GM18867 (cell line): ENCODE measurements around the gene SLC15A1.

ENCODE experiments used
- ATAC-seq: cut with Tn5 transposase; IDR thresholded peaks from one replicate; pipeline ENCODE4 v1.9.1; 2021; ENCODE audit warnings: mild to moderate bottlenecking, moderate library complexity; ENCODE audit not compliant: unreplicated experiment

Gene SLC15A1

GRCh38 chr13:98752467-98753290 is at the start of gene SLC15A1:
Gene SLC15A1, minus strand, starts transcription at chr13:98752672. Its CDS starts 74 bp downstream, at chr13:98752598.
- no peak for ATAC-seq

DNA sequence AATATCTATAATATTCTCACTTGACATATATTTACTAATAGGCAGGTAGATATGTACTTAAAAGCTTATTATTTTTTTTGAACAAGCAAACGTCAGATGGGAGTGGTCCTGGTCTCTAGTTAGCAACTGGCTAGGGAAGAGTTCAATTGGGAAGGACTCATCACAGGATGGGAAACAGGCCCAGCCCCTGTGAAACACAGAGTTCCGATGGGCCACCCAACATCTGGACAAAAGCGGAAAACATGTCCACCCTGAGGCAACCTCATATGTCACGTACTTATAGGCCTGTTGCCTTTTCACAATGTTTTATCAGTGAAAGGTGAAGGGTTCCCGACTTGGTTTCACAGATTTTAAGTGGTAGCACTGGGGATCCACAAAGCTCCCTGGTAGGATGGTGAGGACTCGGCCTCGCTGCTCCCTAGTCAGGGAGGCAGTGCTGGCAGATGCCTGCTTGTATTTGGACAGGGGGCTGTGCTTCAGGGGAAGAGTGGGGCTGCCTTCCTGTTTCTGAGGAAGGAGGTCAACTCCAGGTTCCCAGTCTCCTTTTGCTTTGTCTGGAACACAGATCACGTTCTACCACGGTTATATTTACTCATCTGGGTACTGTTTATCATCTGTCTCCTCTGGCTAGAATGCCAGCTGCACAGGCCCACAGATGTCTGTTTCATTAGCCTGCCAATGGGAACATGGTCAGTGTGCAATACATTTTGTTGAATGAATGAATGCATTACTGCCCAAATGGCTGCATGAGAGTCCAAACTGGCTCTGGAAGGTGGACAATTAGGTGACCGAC is 49.4 kb upstream of the SLC15A1 start:
- ATAC-seq, result no peak

- no peak for ATAC-seq
Measured at GRCh38 chr13:98800078-98800477, 47.6 kb upstream of the SLC15A1 start.

DNA sequence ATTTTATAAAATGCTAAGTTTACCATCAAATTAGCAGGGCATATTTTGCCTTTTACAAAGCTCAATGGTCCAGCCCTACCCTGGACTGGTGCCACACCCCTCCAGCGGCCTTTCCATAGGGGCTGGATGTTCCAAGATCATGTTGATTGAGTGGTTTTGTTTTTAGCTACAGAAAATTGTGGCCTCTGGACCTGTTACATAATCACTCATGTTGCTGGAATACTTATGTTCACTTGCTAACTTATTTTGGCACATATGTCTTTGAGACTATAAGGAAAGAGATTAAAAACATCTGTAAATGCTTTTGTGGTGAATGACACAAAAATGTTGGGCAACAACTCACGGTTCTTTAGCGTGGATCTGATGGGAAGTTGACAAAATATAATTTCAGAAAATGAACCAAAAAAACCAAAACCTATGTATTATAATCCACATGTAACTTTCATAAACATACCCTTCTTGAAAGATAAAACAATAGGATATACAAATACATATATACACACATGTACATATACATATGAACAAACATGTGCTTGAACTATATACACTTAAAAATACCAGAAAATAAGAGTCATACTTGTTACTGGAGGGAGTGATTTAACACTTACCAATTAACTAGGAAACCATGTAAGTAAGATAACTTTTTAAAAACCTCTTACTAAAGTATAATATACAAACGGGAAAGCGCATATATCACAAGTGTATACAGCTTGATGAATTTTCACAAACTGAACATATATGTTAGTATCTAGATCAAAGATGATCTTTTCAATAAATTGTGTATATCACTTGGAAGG is 46.6 kb upstream of the SLC15A1 start:
- ATAC-seq, result no peak

DNA sequence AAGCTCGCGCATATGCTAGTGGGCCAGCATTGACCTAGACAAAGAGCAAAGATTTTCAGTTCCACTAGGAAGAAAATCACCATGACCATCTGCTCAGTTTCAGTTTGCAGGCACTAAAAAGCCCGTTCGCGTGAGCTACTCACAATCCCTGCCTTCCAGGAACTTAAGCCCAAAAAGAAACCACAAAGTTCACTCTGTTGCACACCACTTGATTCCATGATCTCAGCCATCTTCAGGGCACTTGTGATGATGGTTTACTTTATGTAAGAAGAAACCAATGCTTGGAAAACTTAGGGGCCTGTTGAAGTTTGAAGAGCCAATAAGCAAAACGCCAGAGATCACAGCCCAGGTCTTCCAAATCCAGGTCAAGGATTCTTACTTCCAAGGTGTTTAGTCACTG is 45.0 kb upstream of the SLC15A1 start:
- ATAC-seq, result no peak

DNA sequence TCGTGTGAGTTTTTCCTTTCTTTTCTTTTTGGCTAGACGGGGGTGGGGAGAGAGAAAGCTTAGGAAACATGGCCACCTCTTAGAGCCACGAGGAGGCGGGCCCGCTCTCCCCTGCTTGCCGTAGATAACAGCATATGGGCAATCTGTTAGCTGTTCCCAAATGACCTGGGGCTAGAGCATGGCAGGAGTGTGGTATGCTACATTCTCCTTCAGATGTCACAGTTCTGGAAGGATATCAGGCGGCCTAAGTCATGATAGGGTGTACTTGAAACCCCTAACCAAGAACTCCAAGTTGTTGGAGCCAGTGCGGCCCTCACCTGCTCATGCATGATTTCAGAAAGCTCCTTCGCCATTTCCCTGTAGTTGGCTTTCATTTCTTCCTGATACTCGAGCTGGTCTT is 44.3 kb upstream of the SLC15A1 start:
- no peak for ATAC-seq

GRCh38 chr13:98796191-98796590 is 43.7 kb upstream of the SLC15A1 start:
- no peak for ATAC-seq

GRCh38 chr13:98795220-98795619 is 42.7 kb upstream of the SLC15A1 start:
- ATAC-seq, result no peak

DNA sequence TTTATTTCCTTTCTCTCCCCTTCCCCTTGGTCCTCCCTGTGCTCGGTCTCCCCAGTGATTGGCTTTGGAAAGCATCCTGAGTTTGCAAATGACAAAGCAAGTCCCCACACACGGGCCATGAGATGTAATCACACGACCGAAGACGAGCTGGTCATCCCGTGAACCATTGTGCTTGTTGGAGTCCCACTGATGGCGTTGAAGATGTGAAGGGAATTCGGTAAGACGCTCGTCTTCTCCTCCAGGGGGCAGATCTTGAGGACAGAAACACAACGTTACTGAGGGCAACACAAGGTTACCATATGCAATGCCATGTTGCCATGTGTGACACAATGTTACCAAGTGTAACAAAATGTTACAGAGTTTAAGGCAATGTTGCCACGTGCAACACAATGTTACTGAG is 42.0 kb upstream of the SLC15A1 start:
- ATAC-seq, result no peak

- no peak for ATAC-seq
Measured at GRCh38 chr13:98792785-98793495, 40.5 kb upstream of the SLC15A1 start.

- ATAC-seq, result no peak
Measured at GRCh38 chr13:98792321-98792720, 39.8 kb upstream of the SLC15A1 start.

GRCh38 chr13:98791611-98792010 is 39.1 kb upstream of the SLC15A1 start:
- ATAC-seq, result no peak

- no peak for ATAC-seq
Measured at GRCh38 chr13:98787996-98788395, 35.5 kb upstream of the SLC15A1 start.

GRCh38 chr13:98787173-98787572 is 34.7 kb upstream of the SLC15A1 start:
- ATAC-seq, result no peak

GRCh38 chr13:98786023-98786422 is 33.6 kb upstream of the SLC15A1 start:
- no peak for ATAC-seq

DNA sequence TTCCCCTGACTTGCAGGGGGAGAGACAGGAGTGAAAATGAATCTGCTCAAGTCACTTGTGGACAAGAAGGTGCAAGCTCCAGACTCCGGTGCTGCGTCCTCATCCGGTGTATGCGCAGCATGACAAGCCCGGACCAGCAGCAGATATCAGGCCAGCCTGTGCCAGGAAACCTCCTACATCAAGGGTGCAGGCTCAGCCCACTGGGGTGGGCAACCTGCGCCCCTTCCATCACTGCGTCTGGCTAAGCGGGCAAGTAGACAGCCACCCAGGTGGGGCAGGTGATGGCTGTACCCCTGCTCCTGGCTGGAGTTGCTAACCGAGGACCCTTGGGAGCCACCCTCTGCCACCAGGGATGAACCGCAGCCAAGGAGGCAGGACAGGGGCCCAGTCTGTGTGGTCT is 32.9 kb upstream of the SLC15A1 start:
- no peak for ATAC-seq

DNA sequence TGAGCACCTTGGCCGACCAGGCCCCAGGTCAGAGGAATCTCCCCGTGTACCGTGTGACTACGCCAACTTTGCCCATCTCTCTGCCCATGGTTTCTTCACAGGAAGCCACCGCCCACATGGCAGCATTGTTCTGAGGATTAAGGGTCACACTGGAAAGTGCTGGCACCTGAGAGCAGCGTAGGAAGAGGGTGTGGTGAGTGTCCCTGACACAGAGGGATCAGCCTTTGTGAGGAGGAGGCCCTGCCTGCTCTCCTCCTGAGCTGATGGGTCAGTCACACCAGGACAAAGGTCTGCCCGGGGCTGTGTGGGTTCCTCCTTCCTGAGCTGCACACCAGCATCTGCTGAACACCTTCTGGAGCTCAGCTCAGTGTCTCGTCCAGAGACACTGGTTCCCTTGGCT is 32.2 kb upstream of the SLC15A1 start:
- no peak for ATAC-seq

- no peak for ATAC-seq
Measured at GRCh38 chr13:98783856-98784478, 31.5 kb upstream of the SLC15A1 start.

DNA sequence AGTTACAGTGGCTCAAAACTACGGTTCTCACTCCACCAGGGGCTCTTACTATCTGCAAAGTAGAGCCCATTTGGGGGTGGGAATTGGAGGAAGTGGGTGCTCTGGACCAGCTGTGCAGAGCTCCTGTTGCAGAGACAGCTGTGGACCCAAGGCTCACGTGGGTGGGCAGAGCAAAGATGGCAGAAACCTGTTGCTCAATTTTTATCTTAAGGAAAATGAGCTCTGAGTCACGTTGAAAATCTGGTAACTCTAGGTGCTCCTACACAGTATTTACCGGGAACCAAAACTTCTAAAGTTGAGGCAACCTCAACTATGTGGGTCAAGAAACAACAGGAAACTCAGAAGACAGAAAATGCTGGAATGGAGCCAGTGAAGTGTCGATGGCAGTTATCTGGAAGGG is 30.2 kb upstream of the SLC15A1 start:
- ATAC-seq, result no peak

GRCh38 chr13:98781905-98782304 is 29.4 kb upstream of the SLC15A1 start:
- no peak for ATAC-seq
